NCI-H345 (cell line): ENCODE measurements around the gene DHPS.
A peak's percentile ranks its signal among the peaks of the same experiment; 100 is the strongest.
"Not testable (repeated sequence)": the region's sequence is repeated elsewhere in the genome, so short reads cannot be mapped to it uniquely, and the experiment has no call there.

Source experiments
- DNase-seq: peaks from one replicate; lab custom pipeline; 2025; lab: John Stamatoyannopoulos, UW

Gene DHPS

GRCh38 chr19:12681074-12681987, at the start of gene DHPS:
DHPS (minus strand) TSS chr19:12681880; CDS start chr19:12681766, 114 bp downstream.
- DNase-seq, result peak; percentile 82

- no peak for DNase-seq
These were observed 49.7 kb upstream of the DHPS start for GRCh38 chr19:12731337-12731736.

- no peak for DNase-seq
These were observed 48.4 kb upstream of the DHPS start for GRCh38 chr19:12730064-12730463.

- DNase-seq, result no peak
These were observed 46.2 kb upstream of the DHPS start for GRCh38 chr19:12727745-12728433.

- DNase-seq, result no peak
These were observed 45.3 kb upstream of the DHPS start for GRCh38 chr19:12726988-12727316.

- not testable (repeated sequence) for DNase-seq
These were observed 43.9 kb upstream of the DHPS start for GRCh38 chr19:12725612-12726011.

GRCh38 chr19:12723641-12724426, 42.2 kb upstream of the DHPS start, which contains the start of gene TNPO2:
TNPO2 (minus strand) TSS chr19:12723932; CDS start chr19:12720977, 2,955 bp downstream.
- peak; percentile 8 for DNase-seq

- no peak for DNase-seq
These were observed 41.6 kb upstream of the DHPS start for GRCh38 chr19:12723381-12723640.

- DNase-seq, result peak; percentile 88
These were observed 41.1 kb upstream of the DHPS start for GRCh38 chr19:12722566-12723380.

GRCh38 chr19:12721656-12722565, 40.2 kb upstream of the DHPS start:
- DNase-seq, result no peak

GRCh38 chr19:12720851-12721655, 39.4 kb upstream of the DHPS start:
- DNase-seq, result no peak

GRCh38 chr19:12720296-12720695, 38.6 kb upstream of the DHPS start:
- no peak for DNase-seq

- DNase-seq, result no peak
These were observed 34.2 kb upstream of the DHPS start for GRCh38 chr19:12715929-12716328.

GRCh38 chr19:12715102-12715501, 33.4 kb upstream of the DHPS start:
- no peak for DNase-seq

- DNase-seq, result not testable (repeated sequence)
These were observed 31.6 kb upstream of the DHPS start for GRCh38 chr19:12713304-12713703.

GRCh38 chr19:12712077-12712476, 30.4 kb upstream of the DHPS start:
- not testable (repeated sequence) for DNase-seq

- no peak for DNase-seq
These were observed 29.5 kb upstream of the DHPS start for GRCh38 chr19:12711187-12711586.

- DNase-seq, result no peak
These were observed 27.0 kb upstream of the DHPS start for GRCh38 chr19:12708641-12709040.

- DNase-seq, result no peak
These were observed 24.6 kb upstream of the DHPS start for GRCh38 chr19:12706332-12706718.
